Measurements from ENCODE around the gene CRLF1. TPM values are rescaled to one million over a fixed set of nuclear protein-coding genes. Genes with fewer than 3 reads are reported as not detected.
A peak's percentile ranks its signal among the peaks of the same experiment; 100 is the strongest.

Gene CRLF1
- total RNA-seq, 4 donors from 2014 or later: 41.5 to 153 (median 59.6) TPM

DNA sequence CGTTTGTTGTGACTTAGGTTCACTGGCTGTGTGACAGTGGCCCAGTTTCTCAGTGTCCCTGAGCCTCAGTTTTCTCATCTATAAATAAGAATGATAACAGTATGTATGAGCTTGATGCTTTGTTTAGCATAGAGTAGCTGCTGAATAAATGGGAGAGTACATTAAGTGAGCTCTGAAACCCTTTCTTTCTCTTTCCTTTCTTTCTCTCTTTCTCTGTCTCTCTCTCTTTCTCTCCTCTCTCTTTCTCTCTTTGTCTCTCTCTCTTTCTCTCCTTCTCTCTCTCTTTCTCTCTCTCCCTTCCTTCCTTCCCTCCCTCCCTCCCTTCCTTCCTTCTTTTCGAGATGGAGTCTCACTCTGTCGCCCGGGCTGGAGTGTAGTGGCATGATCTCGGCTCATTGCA lies 46.9 kb downstream of the CRLF1 start:
- Histone ChIP-seq H3K4me1 (peaks cover 8 to 43% (median 27%) of the 10 kb centered on the region in 4 donors), H3K36me3 (peaks cover 20 to 38% (median 31%) of the 10 kb centered on the region in 4 donors), H3K4me3 (no peak overlapping the region), H3K27me3 (no peaks in the 10 kb centered on the region), H3K9me3 (no peaks in the 10 kb centered on the region), H3K27ac (replicated peaks in 1 of 4) (peak overlapping the region in 2 of 4 donors; percentile 3 to 99)
- no peak for TF ChIP-seq POLR2AphosphoS5 (IDR thresholded peaks at IDR 0.05)
- no peak for TF ChIP-seq EP300 (IDR thresholded peaks at IDR 0.05)
- TF ChIP-seq, protein P1, sequence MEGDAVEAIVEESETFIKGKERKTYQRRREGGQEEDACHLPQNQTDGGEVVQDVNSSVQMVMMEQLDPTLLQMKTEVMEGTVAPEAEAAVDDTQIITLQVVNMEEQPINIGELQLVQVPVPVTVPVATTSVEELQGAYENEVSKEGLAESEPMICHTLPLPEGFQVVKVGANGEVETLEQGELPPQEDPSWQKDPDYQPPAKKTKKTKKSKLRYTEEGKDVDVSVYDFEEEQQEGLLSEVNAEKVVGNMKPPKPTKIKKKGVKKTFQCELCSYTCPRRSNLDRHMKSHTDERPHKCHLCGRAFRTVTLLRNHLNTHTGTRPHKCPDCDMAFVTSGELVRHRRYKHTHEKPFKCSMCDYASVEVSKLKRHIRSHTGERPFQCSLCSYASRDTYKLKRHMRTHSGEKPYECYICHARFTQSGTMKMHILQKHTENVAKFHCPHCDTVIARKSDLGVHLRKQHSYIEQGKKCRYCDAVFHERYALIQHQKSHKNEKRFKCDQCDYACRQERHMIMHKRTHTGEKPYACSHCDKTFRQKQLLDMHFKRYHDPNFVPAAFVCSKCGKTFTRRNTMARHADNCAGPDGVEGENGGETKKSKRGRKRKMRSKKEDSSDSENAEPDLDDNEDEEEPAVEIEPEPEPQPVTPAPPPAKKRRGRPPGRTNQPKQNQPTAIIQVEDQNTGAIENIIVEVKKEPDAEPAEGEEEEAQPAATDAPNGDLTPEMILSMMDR (IDR thresholded peaks at IDR 0.05): no peak
- no peak for TF ChIP-seq POLR2A (IDR thresholded peaks at IDR 0.05; ENCODE audit: low read depth)
- intact Hi-C loops (cut with DNase I): loop anchor here (5.0 kb wide), 1 partner anchor 37 kb away; the partner anchor contains the start of gene ELL
- WGBS: 50% methylated on average over 5 of the region's 5 CpGs
- DNase-seq (ENCODE audit: extremely low spot score): no peak

GRCh38 chr19:18558604-18559003 lies 48.0 kb downstream of the CRLF1 start:
- H3K36me3 ChIP-seq: peaks cover 11 to 27% (median 20%) of the 10 kb centered on the region in 4 donors
- H3K9me3 ChIP-seq: no peaks in the 10 kb centered on the region
- H3K4me3 ChIP-seq: peak overlapping the region; percentile 77 to 95 (median 92)
- intact Hi-C loops (cut with DNase I): loop anchor here (5.0 kb wide), 1 partner anchor 36 kb away; the partner anchor contains the start of gene ELL
- H3K27ac ChIP-seq (replicated peaks in 1 of 4): peak overlapping the region; percentile 94 to 99 (median 98)
- 53% methylated on average over 3 of the region's 3 CpGs for WGBS
- DNase-seq (ENCODE audit: extremely low spot score): no peak
- TF ChIP-seq POLR2AphosphoS5 (IDR thresholded peaks at IDR 0.05) (no peak), POLR2A (IDR thresholded peaks at IDR 0.05; ENCODE audit: low read depth) (no peak), EP300 (IDR thresholded peaks at IDR 0.05) (no peak)
- TF ChIP-seq, protein P1 (IDR thresholded peaks at IDR 0.05): no peak
- H3K27me3 ChIP-seq: no peaks in the 10 kb centered on the region
- H3K4me1 ChIP-seq: peaks cover 8 to 43% (median 27%) of the 10 kb centered on the region in 4 donors

DNA sequence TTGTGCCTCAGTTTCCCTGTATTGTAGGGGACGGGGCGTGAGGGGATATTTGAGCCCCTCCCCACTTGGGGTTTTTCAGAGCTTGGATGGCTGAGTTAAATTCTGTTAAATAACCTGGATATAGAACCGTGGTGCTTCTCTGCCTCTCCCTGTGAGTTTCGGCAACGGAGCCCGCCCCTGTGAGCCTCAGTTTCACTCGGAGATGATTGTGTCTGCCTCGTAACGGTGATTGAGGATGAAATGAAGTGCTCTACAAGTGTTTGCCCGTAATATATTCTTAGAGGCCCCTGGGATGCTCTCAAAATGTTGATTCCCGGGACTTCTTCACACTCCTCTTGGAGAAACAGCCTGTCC lies 48.4 kb downstream of the CRLF1 start:
- Histone ChIP-seq H3K36me3 (peaks cover 7 to 23% (median 16%) of the 10 kb centered on the region in 4 donors), H3K9me3 (no peaks in the 10 kb centered on the region), H3K27me3 (no peaks in the 10 kb centered on the region), H3K27ac (replicated peaks in 1 of 4) (peak overlapping the region; percentile 94 to 99 (median 98)), H3K4me1 (peaks cover 8 to 43% (median 27%) of the 10 kb centered on the region in 4 donors), H3K4me3 (peak overlapping the region; percentile 77 to 95 (median 92))
- no peak for DNase-seq (ENCODE audit: extremely low spot score)
- intact Hi-C loops (cut with DNase I): loop anchor here (5.0 kb wide), 1 partner anchor 36 kb away; the partner anchor contains the start of gene ELL
- 1% methylated on average over 7 of the region's 11 CpGs for WGBS
- TF ChIP-seq POLR2A (IDR thresholded peaks at IDR 0.05; ENCODE audit: low read depth): no peak
- TF ChIP-seq, protein P1 (IDR thresholded peaks at IDR 0.05): no peak
- no peak for TF ChIP-seq EP300 (IDR thresholded peaks at IDR 0.05)
- no peak for TF ChIP-seq POLR2AphosphoS5 (IDR thresholded peaks at IDR 0.05)

DNA sequence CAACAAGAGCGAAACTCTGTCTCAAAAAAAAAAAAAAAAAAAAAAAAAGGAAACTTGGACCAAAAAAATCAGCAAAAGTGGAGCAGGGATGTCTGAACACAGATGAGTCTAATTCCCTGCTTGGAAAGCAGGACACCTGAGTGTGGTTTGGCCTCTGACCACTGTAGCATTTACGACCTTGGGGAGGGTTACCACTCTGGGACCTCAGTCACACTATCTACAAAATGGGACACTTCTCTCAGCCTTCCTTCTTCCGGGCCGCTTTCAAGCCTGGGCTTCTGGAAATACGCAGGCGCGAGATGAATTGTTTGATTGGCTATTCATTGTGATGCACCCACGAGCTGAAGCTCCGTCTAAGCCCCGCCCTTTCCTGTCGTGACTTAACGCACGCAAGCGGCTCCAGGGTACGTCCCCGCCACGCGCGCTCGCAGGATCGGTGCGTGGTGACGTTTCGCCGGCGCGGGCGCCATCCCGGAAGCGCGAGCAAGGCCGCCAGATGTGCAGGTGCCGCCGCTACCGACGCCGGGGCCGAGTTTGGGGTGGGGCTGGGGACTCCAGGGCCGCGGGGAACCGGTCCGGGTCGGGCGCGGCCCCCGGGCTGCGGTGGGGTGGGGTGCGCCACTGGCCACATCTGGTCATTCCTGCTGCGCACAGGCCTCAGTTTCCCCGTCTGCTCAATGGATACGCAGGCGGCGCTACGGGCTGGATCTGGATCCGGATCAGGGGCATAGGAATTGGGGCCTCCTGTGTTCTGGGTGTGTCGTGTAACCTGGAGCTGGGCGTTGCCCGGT lies 49.0 kb downstream of the CRLF1 start, which contains the start of gene KXD1:
Gene KXD1, plus strand, starts transcription at position 460 of the 791 bp plus-strand sequence. CDS start 4,187 bp downstream, outside the sequence.
- Histone ChIP-seq H3K4me1 (peaks cover 8 to 43% (median 27%) of the 10 kb centered on the region in 4 donors), H3K9me3 (no peaks in the 10 kb centered on the region), H3K27me3 (no peaks in the 10 kb centered on the region), H3K27ac (replicated peaks in 1 of 4) (peak within 1 kb of the TSS; percentile 94 to 99 (median 98)), H3K4me3 (peak within 1 kb of the TSS; percentile 77 to 95 (median 92)), H3K36me3 (peaks cover 2 to 17% (median 10%) of the 10 kb centered on the region in 4 donors)
- TF ChIP-seq POLR2AphosphoS5 (IDR thresholded peaks at IDR 0.05) (peak; percentile 99), POLR2A (IDR thresholded peaks at IDR 0.05; ENCODE audit: low read depth) (peak; percentile 77), EP300 (IDR thresholded peaks at IDR 0.05) (peak; percentile 19)
- TF ChIP-seq, protein P1 (IDR thresholded peaks at IDR 0.05): no peak
- peak; percentile 99 for DNase-seq (ENCODE audit: extremely low spot score)
- intact Hi-C loops (cut with DNase I): loop anchor here (5.0 kb wide), 1 partner anchor 35 kb away; the partner anchor contains the start of gene ELL
- 12% methylated on average over 6 of the region's 58 CpGs for WGBS

All from esophagus muscularis mucosa (tissue), 4 donors.